ENCODE results near the gene GPD2. TPM values are rescaled to one million over a fixed set of nuclear protein-coding genes. Genes with fewer than 3 reads are reported as not detected.

GPD2 gene
- 48.1 and 83.3 TPM in 2 replicates for total RNA-seq (2014; rRNA removed; shearing (Covaris generic))

GRCh38 chr2:156435718-156436496, at the start of gene GPD2:
GPD2 (plus strand) TSS chr2:156436379; CDS start chr2:156476106, 39,727 bp downstream.

Other genes starting within 250 kb of the GPD2 start
- gene NR4A2, start 103.7 kb upstream of the GPD2 start, total RNA-seq (2014; rRNA removed; shearing (Covaris generic)): 7.3 and 7.6 TPM in 2 replicates